GM23338 (cell line): ENCODE results near the gene FAN1. TPM values are rescaled to one million over a fixed set of nuclear protein-coding genes. Genes with fewer than 3 reads are reported as not detected.

Experiments
- ATAC-seq: fragments of 200-7000 bp; cut with Tn5 transposase; 3 replicates; pipeline ENCODE4 v1.9.1; 2020
- DNase-seq: peaks from one replicate; pipeline ENCODE4 v3.0.0-alpha.2; 2015; ENCODE audit warnings: low spot score
- H2AFZ ChIP-seq: fragments of 200-600 bp; sonication (generic); 2 replicates; pipeline ENCODE4 v1.8.0; 2016; ENCODE audit warnings: antibody characterized with exemption, mild to moderate bottlenecking, moderate library complexity
- H3F3A ChIP-seq: fragments of 200-600 bp; sonication (generic); replicated peaks from 2 replicates; pipeline ENCODE4 v1.8.0; 2017; ENCODE audit warnings: antibody characterized with exemption, mixed run types, low read depth
- H3K27ac ChIP-seq: fragments of 200-600 bp; sonication (generic); 2 replicates; pipeline ENCODE4 v1.6.1; 2016; ENCODE audit warnings: low read depth
- H3K27me3 ChIP-seq: fragments of 200-600 bp; sonication (generic); 2 replicates; pipeline ENCODE4 v1.8.0; 2016; ENCODE audit warnings: mild to moderate bottlenecking, mixed run types, moderate library complexity; ENCODE audit not compliant: insufficient read depth
- H3K36me3 ChIP-seq: fragments of 200-600 bp; sonication (generic); 2 replicates; pipeline ENCODE4 v1.8.0; 2016; ENCODE audit warnings: mild to moderate bottlenecking; ENCODE audit not compliant: insufficient read depth
- H3K4me1 ChIP-seq: fragments of 200-600 bp; sonication (generic); 2 replicates; pipeline ENCODE4 v1.8.0; 2016; ENCODE audit warnings: mild to moderate bottlenecking, moderate library complexity; ENCODE audit not compliant: insufficient read depth
- H3K4me2 ChIP-seq: fragments of 200-600 bp; sonication (generic); 2 replicates; pipeline ENCODE4 v1.7.1; 2017; ENCODE audit warnings: mixed run types
- H3K4me3 ChIP-seq: fragments of 200-600 bp; sonication (generic); 2 replicates; pipeline ENCODE4 v1.6.1; 2016; ENCODE audit warnings: mixed run types
- H3K79me2 ChIP-seq: fragments of 200-600 bp; sonication (generic); replicated peaks from 2 replicates; pipeline ENCODE4 v1.8.0; 2017; ENCODE audit warnings: mild to moderate bottlenecking; ENCODE audit not compliant: insufficient read depth
- H3K9me2 ChIP-seq: fragments of 200-600 bp; sonication (generic); 2 replicates; pipeline ENCODE4 v1.8.0; 2017; ENCODE audit not compliant: insufficient read depth
- H4K20me1 ChIP-seq: fragments of 200-600 bp; sonication (generic); replicated peaks from 2 replicates; pipeline ENCODE4 v1.8.0; 2017; ENCODE audit warnings: mild to moderate bottlenecking; ENCODE audit not compliant: insufficient read depth
- H3K27ac Mint-ChIP-seq: 2 replicates; pipeline ENCODE4 v1.8.0; 2020; ENCODE audit warnings: inconsistent platforms, mild to moderate bottlenecking, moderate library complexity, mixed read lengths
- H3K27me3 Mint-ChIP-seq: 3 replicates; pipeline ENCODE4 v1.8.0; 2022; ENCODE audit warnings: low read depth, mild to moderate bottlenecking, moderate library complexity, mixed read lengths, inconsistent platforms; ENCODE audit not compliant: insufficient read depth, poor library complexity
- H3K36me3 Mint-ChIP-seq: 3 replicates; pipeline ENCODE4 v1.8.0; 2021; ENCODE audit warnings: low read depth, mild to moderate bottlenecking, inconsistent platforms, moderate library complexity, mixed read lengths
- H3K4me1 Mint-ChIP-seq: 3 replicates; pipeline ENCODE4 v1.8.0; 2020; ENCODE audit warnings: mild to moderate bottlenecking, inconsistent platforms, mixed read lengths
- H3K4me3 Mint-ChIP-seq: 3 replicates; pipeline ENCODE4 v1.8.0; 2021; ENCODE audit warnings: moderate library complexity, mild to moderate bottlenecking, inconsistent platforms, mixed read lengths
- H3K9me3 Mint-ChIP-seq: 3 replicates; pipeline ENCODE4 v1.8.0; 2020; ENCODE audit warnings: moderate library complexity, mild to moderate bottlenecking, inconsistent platforms, mixed read lengths
- CREB1 ChIP-seq: fragments of 250-450 bp; sonication (Bioruptor Pico); IDR thresholded peaks from 2 replicates; pipeline ENCODE4 v1.5.0; 2020; ENCODE audit warnings: low read depth, mild to moderate bottlenecking, moderate library complexity
- EZH2 ChIP-seq: fragments of 200-600 bp; sonication (generic); IDR thresholded peaks from one replicate; pipeline ENCODE4 v1.8.0; 2017; ENCODE audit warnings: antibody characterized with exemption, mild to moderate bottlenecking, low read depth; ENCODE audit not compliant: unreplicated experiment
- EZH2phosphoT487 ChIP-seq: fragments of 200-600 bp; sonication (generic); IDR thresholded peaks from one replicate; pipeline ENCODE4 v1.8.1; 2018; ENCODE audit warnings: antibody characterized with exemption; ENCODE audit not compliant: unreplicated experiment
- JUNB ChIP-seq: IDR thresholded peaks from one replicate; pipeline ENCODE4 v1.6.1; 2016; ENCODE audit warnings: antibody characterized with exemption; ENCODE audit not compliant: unreplicated experiment
- NANOG ChIP-seq: IDR thresholded peaks from 2 replicates; pipeline ENCODE4 v1.6.1; 2016; ENCODE audit warnings: antibody characterized with exemption, borderline replicate concordance
- ZNF331 ChIP-seq: fragments of 250-450 bp; sonication (Bioruptor Pico); IDR thresholded peaks from 2 replicates; pipeline ENCODE4 v1.5.0; 2020; ENCODE audit warnings: low read depth, mild to moderate bottlenecking, moderate library complexity
- polyA plus RNA-seq: library from polyadenylated mRNA; unstranded; fragments of >200 nt; fragmentation: Nextera tagmentation; extraction: Ambion mirVana; gene quantifications from 2 replicates; pipeline ENCODE4 v1.2.1, GENCODE V29; 2016
- total RNA-seq: library from RNA; depleted of rRNA; stranded (reverse); fragments of >200 nt; shearing (Covaris generic); gene quantifications from 2 replicates; pipeline ENCODE4 v1.2.3, GENCODE V29; 2014
- TF ChIP-seq, protein P1 (sequence below): IDR thresholded peaks from 2 replicates; pipeline ENCODE4 v1.6.1; 2016; ENCODE audit warnings: antibody characterized with exemption
- TF ChIP-seq, protein P2 (sequence below), 2 experiments: fragments of 200-600 bp in 1 of 2; sonication (generic) in 1 of 2; conservative IDR thresholded peaks; 2 replicates each; pipeline versions ENCODE4 v1.5.1 to v1.6.1; 2016 to 2017; ENCODE audit warnings: antibody characterized with exemption in 2 of 2, low read depth in 2 of 2, mild to moderate bottlenecking in 2 of 2, moderate library complexity in 1 of 2
- TF ChIP-seq, protein P3 (sequence below): IDR thresholded peaks from one replicate; pipeline ENCODE4 v1.6.1; 2018; ENCODE audit warnings: antibody characterized with exemption; ENCODE audit not compliant: unreplicated experiment

The FAN1 gene
- total and polyA plus RNA-seq, 2 experiments from 2014 or later = 9.1 to 29.2 TPM

DNA sequence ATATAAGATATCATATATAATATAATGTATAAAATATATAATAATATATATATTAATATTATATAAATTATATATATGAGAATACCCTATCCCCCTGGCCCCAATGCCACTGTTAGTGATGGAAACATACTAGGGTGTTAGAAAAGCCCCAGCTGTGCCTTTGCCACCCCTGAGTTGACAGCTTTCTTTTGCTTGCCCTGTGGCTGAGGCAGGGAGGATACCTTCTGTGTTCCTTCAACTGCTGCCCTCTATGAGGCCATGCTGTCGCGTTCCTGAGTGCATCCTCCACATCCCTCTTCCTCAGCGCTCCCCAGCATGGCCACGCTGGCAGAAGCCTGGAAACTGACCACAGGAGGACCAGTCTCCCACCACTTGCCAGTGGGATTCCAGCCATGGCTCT is 26.3 kb downstream of the FAN1 start:
- peaks cover 6% of the 10 kb centered on the region; the same call in 2 of the 3 replicates for H3K4me1 Mint-ChIP-seq
- DNase-seq (no peak), ATAC-seq (no peak)
- Histone ChIP-seq H3K9me2 (no peaks in the 10 kb centered on the region), H3K4me1 (no peaks in the 10 kb centered on the region), H2AFZ (no peak overlapping the region), H3K27me3 (no peaks in the 10 kb centered on the region), H3K4me2 (no peak overlapping the region), H3K27ac (no peak overlapping the region), H3F3A (no peaks in the 10 kb centered on the region), H3K79me2 (0 out of 2 replicates have a peak, but pooled peaks cover 6% of the 10 kb centered on the region), H3K4me3 (no peak overlapping the region), H3K36me3 (peaks cover 9% of the 10 kb centered on the region; the same call in 1 of the 2 replicates), H4K20me1 (no peaks in the 10 kb centered on the region)
- no peak overlapping the region for H3K27ac Mint-ChIP-seq
- no peak overlapping the region for H3K4me3 Mint-ChIP-seq
- H3K27me3 Mint-ChIP-seq = peaks cover 2% of the 10 kb centered on the region
- H3K36me3 Mint-ChIP-seq = peaks cover 76% of the 10 kb centered on the region
- TF ChIP-seq CREB1 (CRISPR knock-in tag) (no peak), ZNF331 (CRISPR knock-in tag) (no peak), JUNB (no peak)
- TF ChIP-seq, protein P1, sequence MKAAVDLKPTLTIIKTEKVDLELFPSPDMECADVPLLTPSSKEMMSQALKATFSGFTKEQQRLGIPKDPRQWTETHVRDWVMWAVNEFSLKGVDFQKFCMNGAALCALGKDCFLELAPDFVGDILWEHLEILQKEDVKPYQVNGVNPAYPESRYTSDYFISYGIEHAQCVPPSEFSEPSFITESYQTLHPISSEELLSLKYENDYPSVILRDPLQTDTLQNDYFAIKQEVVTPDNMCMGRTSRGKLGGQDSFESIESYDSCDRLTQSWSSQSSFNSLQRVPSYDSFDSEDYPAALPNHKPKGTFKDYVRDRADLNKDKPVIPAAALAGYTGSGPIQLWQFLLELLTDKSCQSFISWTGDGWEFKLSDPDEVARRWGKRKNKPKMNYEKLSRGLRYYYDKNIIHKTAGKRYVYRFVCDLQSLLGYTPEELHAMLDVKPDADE = no peak
- TF ChIP-seq, protein P2, sequence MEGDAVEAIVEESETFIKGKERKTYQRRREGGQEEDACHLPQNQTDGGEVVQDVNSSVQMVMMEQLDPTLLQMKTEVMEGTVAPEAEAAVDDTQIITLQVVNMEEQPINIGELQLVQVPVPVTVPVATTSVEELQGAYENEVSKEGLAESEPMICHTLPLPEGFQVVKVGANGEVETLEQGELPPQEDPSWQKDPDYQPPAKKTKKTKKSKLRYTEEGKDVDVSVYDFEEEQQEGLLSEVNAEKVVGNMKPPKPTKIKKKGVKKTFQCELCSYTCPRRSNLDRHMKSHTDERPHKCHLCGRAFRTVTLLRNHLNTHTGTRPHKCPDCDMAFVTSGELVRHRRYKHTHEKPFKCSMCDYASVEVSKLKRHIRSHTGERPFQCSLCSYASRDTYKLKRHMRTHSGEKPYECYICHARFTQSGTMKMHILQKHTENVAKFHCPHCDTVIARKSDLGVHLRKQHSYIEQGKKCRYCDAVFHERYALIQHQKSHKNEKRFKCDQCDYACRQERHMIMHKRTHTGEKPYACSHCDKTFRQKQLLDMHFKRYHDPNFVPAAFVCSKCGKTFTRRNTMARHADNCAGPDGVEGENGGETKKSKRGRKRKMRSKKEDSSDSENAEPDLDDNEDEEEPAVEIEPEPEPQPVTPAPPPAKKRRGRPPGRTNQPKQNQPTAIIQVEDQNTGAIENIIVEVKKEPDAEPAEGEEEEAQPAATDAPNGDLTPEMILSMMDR (conservative IDR thresholded peaks at IDR 0.05; ENCODE audit: low read depth in 2 of 2) = no peak
- TF ChIP-seq, protein P3, sequence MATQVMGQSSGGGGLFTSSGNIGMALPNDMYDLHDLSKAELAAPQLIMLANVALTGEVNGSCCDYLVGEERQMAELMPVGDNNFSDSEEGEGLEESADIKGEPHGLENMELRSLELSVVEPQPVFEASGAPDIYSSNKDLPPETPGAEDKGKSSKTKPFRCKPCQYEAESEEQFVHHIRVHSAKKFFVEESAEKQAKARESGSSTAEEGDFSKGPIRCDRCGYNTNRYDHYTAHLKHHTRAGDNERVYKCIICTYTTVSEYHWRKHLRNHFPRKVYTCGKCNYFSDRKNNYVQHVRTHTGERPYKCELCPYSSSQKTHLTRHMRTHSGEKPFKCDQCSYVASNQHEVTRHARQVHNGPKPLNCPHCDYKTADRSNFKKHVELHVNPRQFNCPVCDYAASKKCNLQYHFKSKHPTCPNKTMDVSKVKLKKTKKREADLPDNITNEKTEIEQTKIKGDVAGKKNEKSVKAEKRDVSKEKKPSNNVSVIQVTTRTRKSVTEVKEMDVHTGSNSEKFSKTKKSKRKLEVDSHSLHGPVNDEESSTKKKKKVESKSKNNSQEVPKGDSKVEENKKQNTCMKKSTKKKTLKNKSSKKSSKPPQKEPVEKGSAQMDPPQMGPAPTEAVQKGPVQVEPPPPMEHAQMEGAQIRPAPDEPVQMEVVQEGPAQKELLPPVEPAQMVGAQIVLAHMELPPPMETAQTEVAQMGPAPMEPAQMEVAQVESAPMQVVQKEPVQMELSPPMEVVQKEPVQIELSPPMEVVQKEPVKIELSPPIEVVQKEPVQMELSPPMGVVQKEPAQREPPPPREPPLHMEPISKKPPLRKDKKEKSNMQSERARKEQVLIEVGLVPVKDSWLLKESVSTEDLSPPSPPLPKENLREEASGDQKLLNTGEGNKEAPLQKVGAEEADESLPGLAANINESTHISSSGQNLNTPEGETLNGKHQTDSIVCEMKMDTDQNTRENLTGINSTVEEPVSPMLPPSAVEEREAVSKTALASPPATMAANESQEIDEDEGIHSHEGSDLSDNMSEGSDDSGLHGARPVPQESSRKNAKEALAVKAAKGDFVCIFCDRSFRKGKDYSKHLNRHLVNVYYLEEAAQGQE = no peak
- no peaks in the 10 kb centered on the region for H3K9me3 Mint-ChIP-seq

DNA sequence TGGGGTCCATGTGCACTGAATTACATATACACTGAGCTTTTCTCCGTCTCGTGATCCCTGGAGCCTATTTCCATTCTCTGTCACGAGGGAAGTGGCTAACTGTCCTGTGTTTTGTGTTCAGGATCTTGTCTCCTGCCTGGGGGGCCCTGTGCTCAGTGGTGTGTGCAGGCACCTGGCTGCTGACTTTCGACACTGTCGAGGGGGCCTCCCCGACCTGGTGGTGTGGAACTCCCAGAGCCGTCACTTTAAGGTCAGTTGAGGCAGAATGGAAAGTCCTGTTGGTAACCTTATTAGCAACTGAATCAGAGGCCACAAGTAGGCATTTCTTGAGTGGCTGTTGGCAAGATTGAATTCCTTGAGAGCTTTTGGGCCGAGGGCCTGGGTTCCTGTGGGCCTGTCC is 26.7 kb downstream of the FAN1 start:
- Histone ChIP-seq H3K79me2 (0 out of 2 replicates have a peak, but pooled peaks cover 6% of the 10 kb centered on the region), H3K4me1 (no peaks in the 10 kb centered on the region), H4K20me1 (no peaks in the 10 kb centered on the region), H3K27me3 (no peaks in the 10 kb centered on the region), H3F3A (no peaks in the 10 kb centered on the region), H2AFZ (no peak overlapping the region), H3K27ac (no peak overlapping the region), H3K4me3 (no peak overlapping the region), H3K36me3 (peaks cover 9% of the 10 kb centered on the region; the same call in 1 of the 2 replicates), H3K9me2 (no peaks in the 10 kb centered on the region), H3K4me2 (no peak overlapping the region)
- Mint-ChIP-seq H3K27ac (no peak overlapping the region), H3K4me1 (peaks cover 6% of the 10 kb centered on the region; the same call in 2 of the 3 replicates), H3K9me3 (no peaks in the 10 kb centered on the region), H3K4me3 (no peak overlapping the region), H3K27me3 (peaks cover 2% of the 10 kb centered on the region), H3K36me3 (peaks cover 72% of the 10 kb centered on the region)
- no peak for DNase-seq
- no peak for ATAC-seq
- no peak for TF ChIP-seq EZH2
- TF ChIP-seq, protein P1 = no peak
- TF ChIP-seq EZH2phosphoT487 = no peak
- no peak for TF ChIP-seq NANOG
